Type B pancreatic cell (in vitro differentiated cells): ENCODE measurements around the gene RPTOR. TPM values are rescaled to one million over a fixed set of nuclear protein-coding genes. Genes with fewer than 3 reads are reported as not detected.
A peak's percentile ranks its signal among the peaks of the same experiment; 100 is the strongest.

Experiments
- DNase-seq: peaks from one replicate; pipeline ENCODE4 v3.0.0; 2021; ENCODE audit warnings: mixed read lengths; ENCODE audit not compliant: unreplicated experiment; ENCODE audit errors: extremely low spot score
- H3K27ac Mint-ChIP-seq: 2 replicates; pipeline ENCODE4 v1.8.0; 2021; ENCODE audit warnings: mild to moderate bottlenecking, mixed read lengths
- H3K27me3 Mint-ChIP-seq: 2 replicates; pipeline ENCODE4 v1.8.0; 2021; ENCODE audit warnings: mixed read lengths
- H3K36me3 Mint-ChIP-seq: 2 replicates; pipeline ENCODE4 v1.8.0; 2021; ENCODE audit warnings: mixed read lengths
- H3K4me1 Mint-ChIP-seq: one replicate; pipeline ENCODE4 v1.8.0; 2021; ENCODE audit warnings: mixed read lengths; ENCODE audit not compliant: unreplicated experiment
- H3K4me3 Mint-ChIP-seq: 2 replicates; pipeline ENCODE4 v1.8.0; 2021; ENCODE audit warnings: mild to moderate bottlenecking, mixed read lengths
- H3K9me3 Mint-ChIP-seq: 2 replicates; pipeline ENCODE4 v1.8.0; 2021; ENCODE audit warnings: mixed read lengths
- total RNA-seq: library from RNA; stranded (reverse); gene quantifications from 2 replicates; pipeline ENCODE4 v1.2.1, GENCODE V29; 2021; ENCODE audit warnings: low replicate concordance
- TF ChIP-seq, protein P1 (sequence below): fragments of 200-600 bp; sonication (generic); conservative IDR thresholded peaks from 2 replicates; pipeline ENCODE4 v1.5.0; 2021; ENCODE audit warnings: antibody characterized with exemption, mild to moderate bottlenecking

Gene RPTOR
- total RNA-seq, 1 donor from 2014 or later: 39.8 TPM

DNA sequence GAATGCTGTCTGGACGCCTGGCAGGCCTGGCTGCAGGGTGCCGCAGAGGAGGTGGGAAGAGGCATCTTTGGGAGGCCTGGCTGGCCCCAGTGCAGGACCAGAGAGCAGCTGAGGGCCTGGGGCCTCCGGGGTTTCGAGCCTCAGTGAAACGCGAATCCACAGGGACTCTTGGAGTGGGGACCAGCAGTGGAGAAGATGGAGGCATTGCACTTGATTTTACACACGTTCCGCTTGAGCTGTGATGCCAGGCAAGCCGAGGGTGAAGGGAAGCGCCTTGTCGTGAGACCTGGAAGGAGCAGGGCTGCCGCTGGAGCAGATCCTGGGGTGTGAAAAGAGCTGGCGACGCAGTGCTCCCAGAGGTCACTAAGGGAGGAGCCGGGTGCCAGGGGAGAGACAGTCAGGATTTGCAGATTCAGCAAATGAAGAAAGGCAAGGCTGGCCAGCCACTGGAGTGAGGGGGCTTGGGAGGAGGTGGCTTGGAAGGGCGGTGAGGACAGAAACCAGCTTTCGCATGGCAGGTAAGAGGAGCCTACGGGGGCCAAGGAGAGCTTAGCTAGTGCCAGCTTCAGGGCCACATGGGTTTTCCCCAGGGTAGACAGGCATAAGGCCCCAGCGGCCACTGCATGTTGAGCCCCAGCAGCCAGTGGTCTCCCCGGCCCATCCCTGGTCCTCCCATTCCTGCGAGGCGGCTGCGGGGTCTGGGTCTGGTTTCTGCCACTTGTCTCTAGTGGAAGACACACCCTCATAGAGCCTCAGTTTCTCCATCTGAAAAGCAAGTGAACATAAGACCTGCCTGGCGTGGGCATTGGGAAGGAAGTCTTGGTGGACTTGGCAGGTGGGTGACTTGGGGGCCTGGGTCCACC lies 271.8 kb downstream of the RPTOR start:
- H3K4me1 Mint-ChIP-seq: peaks cover 14% of the 10 kb centered on the region
- peaks cover 5% of the 10 kb centered on the region for H3K9me3 Mint-ChIP-seq
- peaks cover 8% of the 10 kb centered on the region for H3K36me3 Mint-ChIP-seq
- no peak for DNase-seq
- H3K27me3 Mint-ChIP-seq: no peaks in the 10 kb centered on the region
- TF ChIP-seq, protein P1, sequence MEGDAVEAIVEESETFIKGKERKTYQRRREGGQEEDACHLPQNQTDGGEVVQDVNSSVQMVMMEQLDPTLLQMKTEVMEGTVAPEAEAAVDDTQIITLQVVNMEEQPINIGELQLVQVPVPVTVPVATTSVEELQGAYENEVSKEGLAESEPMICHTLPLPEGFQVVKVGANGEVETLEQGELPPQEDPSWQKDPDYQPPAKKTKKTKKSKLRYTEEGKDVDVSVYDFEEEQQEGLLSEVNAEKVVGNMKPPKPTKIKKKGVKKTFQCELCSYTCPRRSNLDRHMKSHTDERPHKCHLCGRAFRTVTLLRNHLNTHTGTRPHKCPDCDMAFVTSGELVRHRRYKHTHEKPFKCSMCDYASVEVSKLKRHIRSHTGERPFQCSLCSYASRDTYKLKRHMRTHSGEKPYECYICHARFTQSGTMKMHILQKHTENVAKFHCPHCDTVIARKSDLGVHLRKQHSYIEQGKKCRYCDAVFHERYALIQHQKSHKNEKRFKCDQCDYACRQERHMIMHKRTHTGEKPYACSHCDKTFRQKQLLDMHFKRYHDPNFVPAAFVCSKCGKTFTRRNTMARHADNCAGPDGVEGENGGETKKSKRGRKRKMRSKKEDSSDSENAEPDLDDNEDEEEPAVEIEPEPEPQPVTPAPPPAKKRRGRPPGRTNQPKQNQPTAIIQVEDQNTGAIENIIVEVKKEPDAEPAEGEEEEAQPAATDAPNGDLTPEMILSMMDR: no peak
- peak overlapping the region; percentile 41 for H3K27ac Mint-ChIP-seq
- H3K4me3 Mint-ChIP-seq: no peak overlapping the region

DNA sequence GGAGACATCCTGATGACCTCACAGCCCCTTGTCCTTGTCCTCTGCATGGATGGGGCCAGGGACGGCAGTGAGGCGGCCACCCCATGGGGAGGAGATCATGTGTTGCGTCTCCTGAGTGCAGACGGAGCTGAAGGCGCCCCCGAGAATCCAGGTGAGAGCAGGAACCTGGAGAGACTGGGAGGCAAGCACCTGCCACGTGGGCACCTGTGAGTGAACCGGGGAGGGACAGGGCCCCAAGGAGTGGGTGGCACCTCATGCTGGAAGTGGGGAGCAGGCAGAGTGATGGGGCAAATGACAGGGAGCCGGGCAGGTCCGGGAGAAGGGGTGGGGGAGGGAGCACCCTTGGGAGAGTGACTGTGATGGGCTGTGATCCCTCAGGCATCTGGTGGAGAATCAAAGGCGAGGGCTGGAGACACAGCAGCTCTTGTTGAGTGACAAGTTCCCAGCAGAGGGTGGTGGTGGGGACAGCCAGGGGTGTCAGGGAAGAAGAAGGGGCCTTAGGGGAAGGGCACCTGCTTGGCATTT lies 272.7 kb downstream of the RPTOR start:
- Mint-ChIP-seq H3K9me3 (peaks cover 5% of the 10 kb centered on the region), H3K4me1 (peaks cover 14% of the 10 kb centered on the region), H3K4me3 (no peak overlapping the region), H3K27ac (peak overlapping the region; percentile 41), H3K36me3 (peaks cover 6% of the 10 kb centered on the region), H3K27me3 (no peaks in the 10 kb centered on the region)
- TF ChIP-seq, protein P1: no peak
- no peak for DNase-seq

DNA sequence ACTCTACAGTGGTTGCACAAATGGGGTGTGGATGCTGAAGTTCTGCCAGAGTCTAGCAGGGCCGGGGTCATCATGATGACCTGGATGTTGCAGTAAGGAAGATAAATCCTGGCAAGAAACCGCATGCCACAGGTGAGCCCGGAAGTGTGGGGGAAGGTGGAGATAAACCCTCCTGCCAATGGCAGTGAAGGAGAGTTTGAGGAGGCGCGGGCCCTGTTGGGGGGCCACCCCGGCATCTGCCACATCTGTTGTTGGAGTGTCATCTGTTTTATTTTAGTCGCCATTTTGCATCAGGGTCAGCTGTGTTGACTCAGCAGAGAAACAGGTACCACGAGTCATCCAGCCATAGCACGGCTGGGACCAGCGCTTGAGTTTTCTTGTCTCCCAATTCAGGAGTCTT lies 273.2 kb downstream of the RPTOR start:
- DNase-seq: no peak
- Mint-ChIP-seq H3K4me1 (peaks cover 14% of the 10 kb centered on the region), H3K27ac (no peak overlapping the region), H3K9me3 (peaks cover 5% of the 10 kb centered on the region), H3K4me3 (no peak overlapping the region), H3K27me3 (no peaks in the 10 kb centered on the region), H3K36me3 (peaks cover 10% of the 10 kb centered on the region)
- TF ChIP-seq, protein P1: no peak

DNA sequence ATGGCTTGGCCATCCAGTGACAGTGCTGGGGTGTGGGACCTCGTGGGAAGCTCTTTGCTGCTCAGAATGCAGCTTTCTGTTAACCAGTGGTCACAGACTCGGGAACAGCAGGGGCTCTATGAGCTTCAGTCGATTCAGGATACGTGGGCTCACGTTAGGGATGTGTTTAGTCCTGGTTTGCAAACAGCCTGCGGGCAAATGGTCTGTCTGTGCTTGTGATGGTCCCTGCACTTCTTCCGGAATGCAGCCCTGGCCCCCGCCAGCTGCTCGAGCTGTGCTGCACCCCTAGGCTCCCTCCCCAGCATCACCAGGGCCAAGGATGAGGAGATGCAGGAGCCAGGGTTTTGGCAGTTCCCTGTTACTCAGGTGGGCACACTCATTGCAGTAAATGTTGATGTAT lies 274.2 kb downstream of the RPTOR start:
- Mint-ChIP-seq H3K4me1 (peaks cover 14% of the 10 kb centered on the region), H3K27ac (peak overlapping the region; percentile 96), H3K36me3 (peaks cover 10% of the 10 kb centered on the region), H3K4me3 (no peak overlapping the region), H3K27me3 (no peaks in the 10 kb centered on the region), H3K9me3 (peaks cover 5% of the 10 kb centered on the region)
- TF ChIP-seq, protein P1: no peak
- DNase-seq: no peak

DNA sequence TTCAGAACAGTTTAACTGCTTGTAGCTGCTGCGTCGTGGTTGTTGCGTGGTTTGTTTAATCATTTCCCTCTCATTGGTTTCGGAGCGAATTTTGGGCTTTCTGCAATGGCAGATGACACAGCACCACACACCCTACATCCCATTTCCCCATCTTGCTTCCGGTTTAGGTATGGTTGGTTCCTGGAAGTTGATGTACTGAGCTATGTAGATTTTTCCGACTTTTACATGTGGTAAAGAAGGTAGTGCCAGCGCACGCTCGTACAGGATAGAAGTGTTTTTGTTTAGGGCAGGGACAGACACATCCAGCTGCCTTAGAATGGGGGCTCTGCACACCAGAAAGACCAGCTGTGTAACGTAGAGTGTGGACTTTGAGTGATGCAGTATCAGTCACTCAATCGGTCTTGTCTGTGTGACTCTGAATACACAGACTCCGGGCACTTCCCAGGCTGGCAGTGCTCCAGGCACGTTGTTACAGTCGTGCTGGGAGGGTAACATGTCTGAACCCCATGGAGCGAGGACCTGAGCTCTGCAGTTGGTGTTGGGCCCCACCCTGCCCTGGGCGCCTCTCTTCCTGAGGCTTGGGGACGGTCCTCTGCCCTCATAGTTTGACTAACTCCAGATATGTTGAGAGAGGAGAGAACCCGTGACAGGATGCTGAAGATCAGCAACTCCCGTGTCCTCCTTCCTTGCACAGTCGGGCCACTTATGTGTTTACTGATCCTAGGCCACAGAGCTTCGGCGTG lies 275.0 kb downstream of the RPTOR start:
- peak overlapping the region; percentile 16 for H3K4me3 Mint-ChIP-seq
- peak overlapping the region; percentile 96 for H3K27ac Mint-ChIP-seq
- H3K36me3 Mint-ChIP-seq: peaks cover 10% of the 10 kb centered on the region
- TF ChIP-seq, protein P1: no peak
- peaks cover 14% of the 10 kb centered on the region for H3K4me1 Mint-ChIP-seq
- no peaks in the 10 kb centered on the region for H3K27me3 Mint-ChIP-seq
- no peak for DNase-seq
- H3K9me3 Mint-ChIP-seq: peaks cover 5% of the 10 kb centered on the region
